ENCODE results near the gene POLA2.
"Not testable (repeated sequence)": the region's sequence is repeated elsewhere in the genome, so short reads cannot be mapped to it uniquely, and the experiment has no call there.

Gene POLA2

GRCh38 chr11:65261591-65262380 is at the start of gene POLA2:
TSS of gene POLA2 (plus strand) at chr11:65261962. CDS start at chr11:65262293, 331 bp downstream.
- DNase-seq (ENCODE audit: low read depth in 2 of 2): peak; percentile 90

GRCh38 chr11:65212226-65212801 is 49.4 kb upstream of the POLA2 start:
- no peak for DNase-seq (ENCODE audit: low read depth in 2 of 2)

- no peak for DNase-seq (ENCODE audit: low read depth in 2 of 2)
Observed at GRCh38 chr11:65213322-65214211, 48.2 kb upstream of the POLA2 start.

GRCh38 chr11:65214212-65214845 is 47.4 kb upstream of the POLA2 start:
- DNase-seq (ENCODE audit: low read depth in 2 of 2): no peak

GRCh38 chr11:65215441-65216076 is 46.2 kb upstream of the POLA2 start:
- DNase-seq (ENCODE audit: low read depth in 2 of 2): no peak

- DNase-seq (ENCODE audit: low read depth in 2 of 2): no peak
Observed at GRCh38 chr11:65216830-65217229, 44.9 kb upstream of the POLA2 start.

GRCh38 chr11:65217441-65218423 is 44.0 kb upstream of the POLA2 start:
- no peak for DNase-seq (ENCODE audit: low read depth in 2 of 2)

GRCh38 chr11:65218446-65218845 is 43.3 kb upstream of the POLA2 start:
- DNase-seq (ENCODE audit: low read depth in 2 of 2): no peak

GRCh38 chr11:65219930-65220213 is 41.9 kb upstream of the POLA2 start:
- no peak for DNase-seq (ENCODE audit: low read depth in 2 of 2)

- no peak for DNase-seq (ENCODE audit: low read depth in 2 of 2)
Observed at GRCh38 chr11:65221026-65221425, 40.7 kb upstream of the POLA2 start.

- DNase-seq (ENCODE audit: low read depth in 2 of 2): no peak
Observed at GRCh38 chr11:65223011-65223410, 38.8 kb upstream of the POLA2 start.

- no peak for DNase-seq (ENCODE audit: low read depth in 2 of 2)
Observed at GRCh38 chr11:65224930-65225278, 36.9 kb upstream of the POLA2 start.

- peak; percentile 13 to 29 for DNase-seq (ENCODE audit: low read depth in 2 of 2)
Observed at GRCh38 chr11:65225279-65226102, 36.3 kb upstream of the POLA2 start.

- DNase-seq (ENCODE audit: low read depth in 2 of 2): no peak
Observed at GRCh38 chr11:65226103-65226442, 35.7 kb upstream of the POLA2 start.

- no peak for DNase-seq (ENCODE audit: low read depth in 2 of 2)
Observed at GRCh38 chr11:65227879-65228278, 33.9 kb upstream of the POLA2 start.

GRCh38 chr11:65236194-65237059 is 25.3 kb upstream of the POLA2 start:
- DNase-seq (ENCODE audit: low read depth in 2 of 2): no peak

- DNase-seq (ENCODE audit: low read depth in 2 of 2): not testable (repeated sequence)
Observed at GRCh38 chr11:65238302-65238701, 23.5 kb upstream of the POLA2 start.

- DNase-seq (ENCODE audit: low read depth in 2 of 2): no peak
Observed at GRCh38 chr11:65241134-65241533, 20.6 kb upstream of the POLA2 start.

GRCh38 chr11:65241692-65242091 is 20.1 kb upstream of the POLA2 start:
- no peak for DNase-seq (ENCODE audit: low read depth in 2 of 2)

Measured in stimulated activated CD8-positive, alpha-beta memory T cell treated with anti-CD3 and anti-CD28 coated beads, Interleukin-7, amount 100 ng/mL, for 1 hour (primary cell).